KG1 (cell line): ENCODE data around the gene ARHGAP10.

Source experiments
- DNase-seq: peaks from one replicate; lab custom pipeline; 2025; lab: John Stamatoyannopoulos, UW

ARHGAP10 gene, protein sequence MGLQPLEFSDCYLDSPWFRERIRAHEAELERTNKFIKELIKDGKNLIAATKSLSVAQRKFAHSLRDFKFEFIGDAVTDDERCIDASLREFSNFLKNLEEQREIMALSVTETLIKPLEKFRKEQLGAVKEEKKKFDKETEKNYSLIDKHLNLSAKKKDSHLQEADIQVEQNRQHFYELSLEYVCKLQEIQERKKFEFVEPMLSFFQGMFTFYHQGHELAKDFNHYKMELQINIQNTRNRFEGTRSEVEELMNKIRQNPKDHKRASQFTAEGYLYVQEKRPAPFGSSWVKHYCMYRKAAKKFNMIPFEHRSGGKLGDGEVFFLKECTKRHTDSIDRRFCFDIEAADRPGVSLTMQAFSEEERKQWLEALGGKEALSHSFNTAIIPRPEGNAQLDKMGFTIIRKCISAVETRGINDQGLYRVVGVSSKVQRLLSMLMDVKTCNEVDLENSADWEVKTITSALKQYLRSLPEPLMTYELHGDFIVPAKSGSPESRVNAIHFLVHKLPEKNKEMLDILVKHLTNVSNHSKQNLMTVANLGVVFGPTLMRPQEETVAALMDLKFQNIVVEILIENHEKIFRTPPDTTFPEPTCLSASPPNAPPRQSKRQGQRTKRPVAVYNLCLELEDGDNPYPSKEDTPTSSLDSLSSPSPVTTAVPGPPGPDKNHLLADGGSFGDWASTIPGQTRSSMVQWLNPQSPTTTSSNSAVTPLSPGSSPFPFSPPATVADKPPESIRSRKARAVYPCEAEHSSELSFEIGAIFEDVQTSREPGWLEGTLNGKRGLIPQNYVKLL

DNA sequence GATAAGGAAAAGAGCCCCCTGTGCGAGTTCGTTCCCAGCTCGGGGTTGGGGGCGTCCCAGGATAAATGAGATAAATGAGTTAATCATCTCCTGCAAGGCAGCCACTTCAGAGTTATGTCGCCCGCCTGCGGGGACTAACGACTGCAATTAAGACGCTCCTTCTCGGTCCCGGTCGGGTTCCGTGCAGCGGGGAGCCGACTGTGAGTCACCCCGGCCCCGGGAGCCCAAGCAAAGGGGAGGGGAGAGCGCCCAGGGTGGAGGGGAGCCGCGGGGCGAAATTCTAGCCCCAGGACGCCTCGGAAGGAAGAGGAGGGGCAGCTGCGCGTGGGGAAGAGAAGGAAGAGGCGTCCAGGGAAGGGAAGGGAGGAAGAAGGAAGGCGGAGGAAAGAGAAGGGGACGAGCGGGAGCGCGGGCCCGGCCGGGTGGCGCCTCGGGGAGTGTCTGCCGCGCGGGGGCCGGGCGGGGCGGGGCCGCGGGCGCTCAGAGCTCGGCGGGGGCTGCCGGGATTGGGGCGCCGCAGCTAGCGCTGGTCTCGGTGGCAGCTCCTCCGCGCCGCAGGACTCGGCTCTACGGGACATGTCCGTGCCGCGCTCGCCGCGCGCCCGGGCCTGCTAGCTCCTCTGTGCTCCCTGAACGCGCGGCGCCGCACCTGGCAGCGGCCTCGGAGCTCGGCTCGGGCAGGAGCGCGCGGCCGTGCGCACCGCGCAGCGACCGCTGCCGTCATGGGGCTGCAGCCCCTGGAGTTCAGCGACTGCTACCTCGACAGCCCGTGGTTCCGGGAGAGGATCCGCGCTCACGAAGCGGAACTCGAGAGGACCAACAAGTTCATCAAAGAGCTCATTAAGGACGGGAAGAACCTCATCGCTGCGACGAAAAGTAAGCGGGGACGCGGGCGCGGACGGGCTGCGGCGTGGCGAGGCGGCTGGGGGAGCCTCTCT, at the start of gene ARHGAP10:
Gene ARHGAP10 (plus strand): TSS at position 509 of the 938 bp plus-strand sequence. CDS start 214 bp downstream, at position 723.
- no peak for DNase-seq

DNA sequence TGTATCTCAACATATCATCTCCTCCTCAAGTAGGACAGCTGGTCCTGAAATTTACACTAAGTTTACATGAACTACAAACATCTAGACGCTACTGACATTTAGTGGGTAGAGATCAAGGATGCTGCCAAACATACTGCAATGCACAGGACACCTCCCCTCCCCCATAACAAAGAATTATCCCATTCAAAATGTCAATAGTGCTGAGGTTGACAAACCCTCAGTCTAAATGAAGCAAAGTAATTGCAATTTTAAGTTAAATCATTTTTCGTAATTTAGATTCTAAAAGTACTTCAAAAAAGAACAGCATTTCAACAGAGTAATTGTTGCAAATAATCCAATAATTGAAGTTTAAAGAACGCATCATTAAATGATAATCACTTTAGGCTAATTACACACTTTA, 49.1 kb upstream of the ARHGAP10 start:
- DNase-seq: no peak

DNA sequence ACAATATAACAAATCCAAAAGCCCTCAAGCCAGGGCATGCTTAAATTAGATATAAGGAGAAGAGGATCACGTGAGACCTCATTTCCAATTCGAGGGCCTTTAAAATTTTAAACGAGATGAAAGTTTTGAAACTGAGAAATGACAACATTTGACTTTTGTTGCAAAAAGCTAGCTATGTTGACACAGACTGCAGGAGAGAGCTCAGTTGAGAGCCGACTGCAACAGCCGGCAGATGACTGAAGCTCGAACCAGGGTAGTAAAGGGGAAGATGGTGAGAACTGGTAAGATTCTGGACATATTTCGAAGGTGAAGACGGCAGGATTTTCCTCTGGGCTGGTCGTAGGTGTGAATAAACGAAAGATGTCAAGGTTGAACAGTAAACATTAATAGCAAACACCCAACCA, 48.7 kb upstream of the ARHGAP10 start:
- DNase-seq: no peak

DNA sequence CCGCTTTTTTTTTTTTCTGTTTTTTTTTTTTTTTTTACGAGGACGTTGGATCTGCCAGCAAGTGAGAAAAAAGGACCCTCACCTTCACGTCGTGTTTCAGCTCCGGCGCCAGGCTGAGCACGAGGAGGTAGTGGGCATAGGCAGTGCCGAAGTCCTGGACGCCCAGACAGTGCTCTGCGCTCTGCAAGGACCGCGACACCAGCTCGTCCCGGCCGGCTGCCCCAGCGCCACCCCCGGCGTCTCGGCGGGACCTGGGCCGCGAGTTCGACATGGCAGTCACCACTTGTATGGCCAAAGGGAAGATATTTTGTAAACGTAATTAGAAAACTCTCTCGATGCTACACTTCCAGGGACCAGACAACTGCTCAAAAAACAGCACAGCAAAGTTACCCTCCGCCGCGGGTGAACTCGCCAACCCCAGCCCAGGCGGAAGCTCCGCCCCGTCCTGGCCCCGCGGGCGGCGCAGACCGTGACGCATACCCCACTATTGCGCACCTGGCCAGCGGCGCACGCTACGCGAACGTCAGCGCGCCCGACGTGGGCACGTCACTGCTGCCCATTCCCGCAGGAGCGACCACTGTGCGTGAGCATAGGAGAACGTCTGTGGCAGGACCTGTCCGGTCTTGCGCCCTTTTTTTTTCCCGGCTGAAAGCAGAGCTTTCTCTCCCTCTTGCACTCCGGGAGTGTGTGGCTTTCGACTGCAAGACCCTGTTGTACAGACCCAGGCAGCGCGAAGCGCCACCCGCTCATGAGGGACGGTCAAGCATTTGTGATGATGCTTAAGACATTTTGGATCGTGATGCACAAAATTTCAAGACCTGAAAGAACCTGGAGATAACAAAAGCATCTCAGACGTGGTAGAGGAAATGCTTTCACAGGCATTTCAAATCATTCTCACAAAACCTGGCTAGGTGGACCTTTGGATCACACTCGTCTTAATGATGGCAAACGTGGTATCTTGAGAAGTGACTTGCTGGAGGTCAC, 47.9 kb upstream of the ARHGAP10 start, which contains the start of gene PRMT9:
Gene PRMT9 (minus strand): TSS at position 447 of the 984 bp plus-strand sequence. CDS start 176 bp downstream, at position 271.
- DNase-seq: peak; percentile 36

DNA sequence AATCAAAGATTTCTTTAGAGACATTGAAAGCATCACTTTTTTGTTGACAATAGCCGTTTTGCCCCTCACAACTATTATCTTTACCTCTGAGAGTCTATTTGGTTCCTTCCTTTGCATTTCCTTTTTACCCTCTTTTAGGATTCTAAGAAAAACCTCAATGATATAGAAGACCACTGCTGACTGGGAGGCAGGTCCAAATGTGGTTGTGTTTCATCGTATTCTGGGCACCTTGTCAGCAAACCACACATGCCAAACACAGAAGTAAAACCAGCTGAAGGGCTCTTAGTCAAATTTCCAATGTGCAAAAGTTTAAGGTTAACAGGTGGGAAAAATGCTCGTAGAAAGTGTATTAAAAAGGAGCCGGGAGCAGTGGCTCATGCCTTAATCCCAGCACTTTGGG, 42.8 kb upstream of the ARHGAP10 start:
- no peak for DNase-seq

DNA sequence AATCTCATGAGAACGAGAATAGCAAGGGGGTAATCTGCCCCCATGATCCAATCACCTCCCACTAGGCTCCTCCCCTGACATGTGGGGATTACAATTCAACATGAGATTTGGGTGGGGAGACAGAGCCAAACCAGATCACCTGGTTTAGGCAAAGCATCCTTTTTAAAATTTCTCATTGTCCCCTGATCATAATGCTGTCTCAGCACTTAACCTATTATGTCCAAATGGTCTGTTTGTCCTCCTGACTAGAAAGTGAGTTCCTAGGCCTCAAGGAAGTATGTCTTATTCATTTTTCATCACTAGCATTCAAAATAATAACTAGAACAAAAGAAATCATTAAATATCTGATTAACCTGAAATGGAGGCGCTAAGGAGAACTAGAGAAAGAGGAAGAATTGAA, 40.1 kb upstream of the ARHGAP10 start:
- DNase-seq: no peak

DNA sequence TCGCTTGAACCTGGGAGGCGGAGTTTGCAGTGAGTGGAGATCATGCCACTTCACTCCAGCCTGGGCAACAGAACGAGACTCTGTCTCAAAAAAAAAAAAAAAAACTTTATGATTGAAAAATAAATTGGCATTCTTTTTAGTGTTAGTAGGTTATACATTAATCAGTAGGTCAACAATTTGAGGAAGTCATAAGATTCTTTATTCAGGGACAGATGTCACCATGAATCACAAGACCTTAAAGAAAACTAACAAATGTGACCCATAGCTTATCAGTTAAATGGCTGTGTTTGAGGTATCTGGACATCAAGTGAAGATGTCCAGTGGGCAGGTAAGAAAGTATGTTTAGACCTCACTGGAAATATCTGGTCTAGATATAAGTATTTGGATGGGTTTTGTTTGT, 38.7 kb upstream of the ARHGAP10 start:
- DNase-seq: no peak

DNA sequence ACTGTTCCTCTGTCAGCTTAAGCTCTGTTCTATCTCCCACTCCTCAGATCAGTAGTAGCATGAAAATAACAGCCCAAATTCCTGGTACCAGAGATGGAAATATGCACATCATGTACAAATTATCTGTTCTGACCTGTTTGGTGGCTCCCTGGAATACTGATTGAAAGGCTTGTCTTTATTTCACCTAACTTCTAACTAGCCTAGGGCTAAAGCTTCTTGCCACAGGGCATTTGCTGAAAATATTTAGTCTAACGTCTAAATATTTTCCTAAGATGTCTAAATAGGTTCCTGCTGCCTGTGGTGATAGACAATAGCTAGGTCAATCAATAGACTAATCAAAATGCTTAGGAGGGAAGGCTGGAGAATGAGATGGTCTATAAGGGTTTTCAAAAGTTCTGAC, 35.0 kb upstream of the ARHGAP10 start:
- DNase-seq: no peak

DNA sequence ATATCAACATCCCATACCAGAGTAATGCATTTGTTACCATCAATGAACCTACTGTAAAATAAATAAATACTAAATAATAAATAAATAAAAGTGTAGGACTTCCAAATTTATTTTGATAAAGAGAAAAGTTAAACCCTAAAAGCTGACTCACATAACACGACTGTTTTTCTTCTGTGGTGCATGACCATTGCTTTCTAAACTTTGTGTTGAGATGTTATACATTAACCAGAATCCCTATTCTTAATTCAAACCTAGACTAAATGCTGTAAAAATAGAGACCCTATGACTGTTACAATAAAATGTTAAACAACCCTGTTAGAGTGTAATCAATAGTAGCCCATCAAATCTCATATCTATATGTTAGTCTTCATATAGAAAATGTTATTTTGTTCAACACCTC, 27.0 kb upstream of the ARHGAP10 start:
- no peak for DNase-seq

DNA sequence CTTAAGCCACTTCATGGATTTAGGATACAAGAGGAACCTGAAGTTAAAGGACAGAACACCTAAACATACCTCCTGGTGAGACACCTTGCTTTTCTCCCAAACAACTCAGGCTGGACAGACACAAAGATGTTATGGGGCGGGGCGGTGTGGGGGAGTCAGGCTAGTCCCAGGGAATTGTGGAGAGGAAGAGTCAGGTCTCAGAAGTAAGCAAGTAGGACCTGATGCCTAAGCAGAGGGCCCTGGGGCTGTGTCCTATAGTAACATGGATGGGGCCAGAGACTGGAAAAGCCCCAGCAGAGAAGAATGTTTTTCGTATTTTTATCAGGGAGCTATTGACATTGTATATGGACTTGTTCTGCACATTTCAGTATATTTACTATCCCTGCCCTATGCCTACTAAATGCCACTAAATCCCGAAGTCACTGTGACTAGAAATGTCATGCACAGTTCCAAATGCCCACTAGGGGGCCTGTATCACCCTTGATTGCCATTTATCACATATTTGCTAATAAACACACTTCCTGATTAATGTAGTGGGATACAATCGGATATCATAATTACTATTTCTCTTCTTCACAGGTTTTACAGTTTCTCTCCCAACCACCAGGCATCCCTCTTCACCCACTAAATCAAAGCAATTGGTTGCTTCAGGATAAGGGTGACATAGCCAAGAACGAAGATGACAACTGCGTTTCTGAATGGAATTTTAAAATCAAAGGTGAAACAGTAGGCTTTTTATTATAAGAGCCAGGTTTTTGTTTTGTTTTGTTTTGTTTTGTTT, 23.8 kb upstream of the ARHGAP10 start:
- no peak for DNase-seq

DNA sequence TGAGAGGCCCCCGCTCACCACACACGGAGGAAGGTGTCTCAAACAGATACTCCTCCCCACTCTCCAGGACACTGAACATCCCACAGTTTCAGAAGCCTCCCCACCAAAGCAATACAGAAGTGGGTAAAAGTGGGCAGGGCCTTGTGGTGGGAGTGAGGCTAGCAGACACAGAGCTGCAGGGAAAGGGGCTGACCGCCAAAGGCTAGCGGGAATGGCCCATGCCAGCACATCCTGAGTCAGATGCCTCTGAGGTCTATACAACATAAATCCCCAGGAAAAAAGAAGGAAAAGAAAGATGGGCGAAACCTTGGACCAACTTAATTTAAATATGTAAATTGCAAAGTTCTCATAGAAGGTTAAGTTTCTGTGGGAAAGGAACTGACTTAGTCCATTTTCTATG, 21.9 kb upstream of the ARHGAP10 start:
- no peak for DNase-seq

DNA sequence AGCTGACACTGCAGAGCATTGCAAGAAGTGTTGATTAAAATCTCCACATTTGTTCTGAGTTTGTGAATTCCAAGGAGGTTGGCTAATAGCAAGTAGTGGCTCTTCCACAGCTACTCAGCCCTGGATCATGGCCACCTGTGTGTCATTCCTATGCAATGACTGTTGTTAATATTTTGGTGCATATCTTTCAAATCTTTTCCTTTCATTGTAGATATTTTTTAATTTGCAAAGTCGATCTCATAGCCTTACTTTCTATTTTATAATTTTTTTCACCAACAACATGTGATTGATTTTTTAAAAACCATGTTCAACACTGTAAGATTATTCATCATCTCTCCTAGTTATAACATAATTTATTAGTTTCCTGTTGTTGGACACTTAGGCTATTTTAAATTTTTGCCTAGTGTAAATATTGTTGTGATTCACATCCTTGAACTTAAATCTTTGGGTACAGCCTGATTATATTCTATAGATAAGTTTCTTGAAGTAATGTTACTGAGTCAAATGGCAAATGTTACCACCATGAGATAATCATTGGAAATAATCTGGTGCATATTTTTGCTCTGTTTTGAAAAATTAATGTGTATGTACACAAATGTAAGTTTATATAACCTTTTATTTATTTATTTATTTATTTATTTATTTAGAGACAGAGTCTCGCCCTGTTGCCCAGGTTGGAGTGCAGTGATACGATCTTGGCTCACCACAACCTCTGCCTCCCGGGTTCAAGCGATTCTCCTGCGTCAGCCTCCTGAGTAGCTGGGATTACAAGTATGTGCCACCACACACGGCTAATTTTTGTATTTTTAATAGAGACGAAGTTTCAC, 17.1 kb upstream of the ARHGAP10 start:
- no peak for DNase-seq

DNA sequence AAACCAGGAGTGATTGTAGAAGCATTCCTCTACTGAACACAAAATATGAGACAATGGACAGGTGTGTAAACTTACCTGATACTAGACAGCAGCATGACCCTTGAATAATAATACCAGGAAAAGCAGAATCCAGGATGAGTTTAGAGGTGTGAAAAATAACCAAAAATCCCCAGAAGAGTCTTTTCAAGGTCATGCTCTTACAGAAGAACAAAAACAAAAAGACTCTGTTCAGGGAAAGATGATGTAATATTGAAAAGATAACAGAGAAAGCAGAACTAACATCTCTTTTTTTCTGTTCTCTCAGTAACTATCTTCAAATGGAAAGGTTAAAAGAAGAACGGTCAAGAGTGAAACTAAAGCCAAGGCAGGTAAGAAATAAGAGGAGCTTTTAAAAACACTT, 14.0 kb upstream of the ARHGAP10 start:
- no peak for DNase-seq

DNA sequence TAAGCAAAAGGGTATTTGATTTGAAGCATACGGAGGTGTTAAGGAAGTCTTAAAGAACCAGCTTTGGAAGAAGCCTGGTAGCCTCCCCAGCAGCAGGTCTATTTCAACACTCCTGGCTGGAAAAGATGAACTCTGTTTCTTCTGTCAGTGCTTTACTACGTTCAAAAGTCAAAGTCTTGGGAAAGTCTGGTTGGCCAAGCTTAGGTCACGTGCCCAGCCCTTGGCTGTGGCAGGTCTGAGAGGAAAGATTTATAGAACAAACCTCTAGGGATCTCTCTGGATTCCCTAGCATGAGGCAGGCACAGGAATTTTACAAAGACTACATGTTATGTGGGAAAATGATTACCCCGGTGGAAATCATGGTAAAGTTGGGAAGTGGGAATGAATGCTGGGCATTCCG, 8.6 kb upstream of the ARHGAP10 start:
- no peak for DNase-seq

DNA sequence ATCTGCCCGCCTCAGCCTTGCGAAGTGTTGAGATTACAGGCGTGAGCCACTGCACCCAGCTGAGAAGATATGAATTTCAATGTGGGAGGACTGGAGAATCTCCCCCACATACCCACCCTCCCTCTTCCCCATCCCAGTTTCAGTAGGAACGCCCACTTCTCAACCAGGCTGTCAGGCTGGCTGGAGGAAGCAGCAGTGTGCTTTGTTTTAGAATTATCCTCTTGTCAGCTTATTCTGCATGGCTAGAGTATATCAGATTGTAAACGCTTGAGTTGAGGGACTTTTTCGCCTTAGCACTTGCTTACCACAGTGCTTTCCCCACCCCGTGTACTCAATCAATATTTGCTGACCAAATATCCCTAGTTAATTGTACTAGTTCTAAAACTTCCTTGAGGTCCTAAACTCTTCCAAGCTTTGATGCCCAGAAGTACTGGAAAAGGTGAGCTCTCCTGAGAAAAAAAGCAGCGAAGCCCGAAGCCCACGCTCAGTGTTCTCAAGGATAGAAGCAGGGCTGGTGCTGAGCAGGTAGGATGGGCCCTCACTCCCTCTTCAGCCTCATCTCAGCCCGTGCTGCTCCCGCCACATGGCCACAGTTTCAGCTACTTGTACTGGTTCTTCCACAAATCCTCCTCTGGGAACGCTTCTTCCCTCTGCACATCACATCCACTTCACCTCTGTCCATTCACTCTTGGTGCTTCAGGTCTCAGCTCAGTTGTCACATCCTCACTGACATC, 7.3 kb upstream of the ARHGAP10 start:
- DNase-seq: no peak

DNA sequence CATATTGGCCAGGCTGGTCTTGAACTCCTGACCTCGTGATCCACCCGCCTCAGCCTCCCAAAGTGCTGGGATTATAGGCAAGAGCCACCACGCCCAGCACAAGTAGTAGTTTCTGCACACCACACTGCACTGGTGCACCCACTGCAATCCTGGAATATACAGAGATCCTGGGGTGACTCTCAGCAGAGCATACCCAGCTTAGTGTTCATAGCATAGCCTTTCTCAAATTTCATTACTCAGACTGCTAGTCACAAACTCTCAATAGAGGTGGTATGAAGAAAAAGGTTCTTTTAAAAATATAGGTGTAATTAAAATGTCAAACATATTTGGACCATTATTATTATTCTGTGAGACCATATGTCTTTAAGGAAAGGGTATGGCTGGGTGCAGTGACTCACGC, 6.2 kb upstream of the ARHGAP10 start:
- DNase-seq: no peak

DNA sequence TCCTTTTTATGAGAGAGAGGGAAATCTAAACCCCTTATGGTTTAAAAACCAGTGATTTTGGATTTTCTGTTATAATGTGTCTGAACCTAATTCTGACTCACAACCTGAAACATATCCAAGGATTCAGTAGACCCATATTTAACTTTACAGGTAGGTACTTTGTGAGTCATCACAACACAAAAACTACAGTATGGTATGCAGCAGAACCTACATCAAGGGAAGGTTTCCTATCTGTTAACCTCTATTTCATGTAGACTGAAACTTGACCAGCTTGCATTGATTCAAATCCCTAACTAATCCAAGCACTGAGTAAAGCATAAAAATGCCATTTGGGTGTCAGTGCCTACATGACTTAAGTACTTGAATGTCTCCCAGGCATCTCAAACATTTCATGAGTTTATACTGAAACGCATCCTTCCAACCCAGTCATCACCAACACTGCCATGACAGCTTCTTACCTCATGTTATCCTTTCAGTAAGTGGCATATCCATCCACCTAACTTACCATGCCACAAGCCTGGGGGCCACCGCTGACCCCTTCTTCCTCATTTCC, 4.3 kb upstream of the ARHGAP10 start:
- no peak for DNase-seq

DNA sequence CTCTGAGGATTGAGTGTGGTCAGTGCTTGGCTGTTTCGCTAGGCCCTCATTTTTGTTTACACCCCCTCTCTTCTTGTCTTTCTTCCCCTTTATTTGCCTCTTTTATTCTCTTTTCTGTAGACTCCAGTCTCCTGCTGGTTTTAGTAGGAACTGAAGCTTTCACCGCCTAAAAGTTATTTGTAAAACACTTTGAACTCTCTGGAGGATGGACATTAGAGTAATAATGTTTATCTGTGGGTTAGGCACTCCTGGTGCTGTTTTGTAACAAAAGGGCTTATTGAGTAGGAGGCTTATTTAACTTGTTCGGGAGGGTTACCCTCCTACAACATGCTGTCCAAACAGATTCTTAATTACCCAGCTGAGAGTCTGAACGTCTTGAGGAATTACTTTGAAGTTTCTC, 1.6 kb upstream of the ARHGAP10 start:
- DNase-seq: no peak
